GM21717 (cell line): ENCODE data around the gene CLIC1.

Source experiments
- ATAC-seq: cut with Tn5 transposase; IDR thresholded peaks from one replicate; pipeline ENCODE4 v1.9.1; 2021; ENCODE audit warnings: mild to moderate bottlenecking, moderate library complexity; ENCODE audit not compliant: unreplicated experiment

The CLIC1 gene

GRCh38 chr6:31768363-31769257, 32.3 kb upstream of the CLIC1 start:
- no peak for ATAC-seq

GRCh38 chr6:31767096-31767645, 30.8 kb upstream of the CLIC1 start:
- ATAC-seq = no peak

- ATAC-seq = no peak
Measured at GRCh38 chr6:31765910-31766794, 29.8 kb upstream of the CLIC1 start.

GRCh38 chr6:31765559-31765909, 29.2 kb upstream of the CLIC1 start:
- ATAC-seq = no peak

- ATAC-seq = no peak
Measured at GRCh38 chr6:31764198-31764597, 27.9 kb upstream of the CLIC1 start.

- ATAC-seq = no peak
Measured at GRCh38 chr6:31763619-31763940, 27.2 kb upstream of the CLIC1 start.

- ATAC-seq = no peak
Measured at GRCh38 chr6:31762878-31763618, 26.7 kb upstream of the CLIC1 start.

- ATAC-seq = no peak
Measured at GRCh38 chr6:31762356-31762755, 26.0 kb upstream of the CLIC1 start, which contains the start of gene SAPCD1. Gene SAPCD1 (plus strand): TSS chr6:31762656. CDS start chr6:31763055, 399 bp downstream.

- no peak for ATAC-seq
Measured at GRCh38 chr6:31761343-31761742, 25.0 kb upstream of the CLIC1 start.

GRCh38 chr6:31760790-31761189, 24.5 kb upstream of the CLIC1 start:
- ATAC-seq = no peak

GRCh38 chr6:31758281-31758680, 22.0 kb upstream of the CLIC1 start:
- no peak for ATAC-seq

- ATAC-seq = no peak
Measured at GRCh38 chr6:31752739-31753319, 16.5 kb upstream of the CLIC1 start.

- no peak for ATAC-seq
Measured at GRCh38 chr6:31750411-31751022, 14.2 kb upstream of the CLIC1 start.

- ATAC-seq = no peak
Measured at GRCh38 chr6:31749301-31750036, 13.1 kb upstream of the CLIC1 start.

- ATAC-seq = no peak
Measured at GRCh38 chr6:31744422-31744821, 8.1 kb upstream of the CLIC1 start.

- ATAC-seq = no peak
Measured at GRCh38 chr6:31742894-31743293, 6.6 kb upstream of the CLIC1 start.

GRCh38 chr6:31741815-31742214, 5.5 kb upstream of the CLIC1 start:
- no peak for ATAC-seq

GRCh38 chr6:31740397-31741223, 4.3 kb upstream of the CLIC1 start:
- ATAC-seq = peak; percentile 4
